Measurements from ENCODE around the gene SLC38A1.

SLC38A1 gene

DNA sequence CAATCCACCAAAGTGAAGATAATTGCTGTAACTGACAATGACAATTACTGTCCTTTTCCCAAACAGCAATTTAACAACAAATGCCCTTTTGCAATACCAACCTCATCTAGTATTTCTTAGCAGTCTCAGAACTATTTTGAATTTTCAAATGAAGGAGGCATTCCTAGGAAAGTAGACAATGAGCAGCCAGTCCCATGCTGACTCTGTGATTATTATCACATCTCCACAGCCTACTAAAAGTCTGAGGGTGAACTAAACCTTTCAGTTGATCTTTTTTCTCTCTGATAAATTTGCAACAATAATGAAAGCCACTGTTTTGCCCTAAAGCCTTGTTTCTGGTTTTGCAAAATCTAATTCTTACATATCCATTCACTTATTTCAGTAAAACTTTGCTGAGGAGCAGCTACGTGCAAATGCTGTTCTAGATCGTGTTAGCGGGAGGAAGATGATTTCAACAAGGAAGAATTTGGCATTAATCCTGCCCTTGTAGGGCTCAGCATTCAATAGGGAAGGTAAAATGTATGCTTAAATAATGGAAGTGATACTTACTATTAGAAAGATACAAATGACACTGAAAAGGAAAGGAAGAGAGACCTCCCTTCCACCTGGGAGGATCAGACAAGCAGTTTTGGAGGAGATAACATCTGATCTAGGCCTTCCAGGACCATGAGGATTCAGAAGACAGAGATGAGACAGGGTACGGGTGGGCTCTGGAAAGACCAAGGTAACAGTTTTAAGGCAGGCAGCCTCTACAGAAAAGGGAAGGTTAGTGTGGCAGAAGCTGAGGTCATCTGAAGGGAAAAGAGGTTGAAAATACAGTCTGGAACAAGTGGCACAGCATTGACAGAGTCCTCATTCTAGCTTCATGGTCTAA, 47.4 kb downstream of the SLC38A1 start:
- H3K4me3 ChIP-seq (ENCODE audit: low read depth, low read length): no peak overlapping the region
- TF ChIP-seq, protein P1, sequence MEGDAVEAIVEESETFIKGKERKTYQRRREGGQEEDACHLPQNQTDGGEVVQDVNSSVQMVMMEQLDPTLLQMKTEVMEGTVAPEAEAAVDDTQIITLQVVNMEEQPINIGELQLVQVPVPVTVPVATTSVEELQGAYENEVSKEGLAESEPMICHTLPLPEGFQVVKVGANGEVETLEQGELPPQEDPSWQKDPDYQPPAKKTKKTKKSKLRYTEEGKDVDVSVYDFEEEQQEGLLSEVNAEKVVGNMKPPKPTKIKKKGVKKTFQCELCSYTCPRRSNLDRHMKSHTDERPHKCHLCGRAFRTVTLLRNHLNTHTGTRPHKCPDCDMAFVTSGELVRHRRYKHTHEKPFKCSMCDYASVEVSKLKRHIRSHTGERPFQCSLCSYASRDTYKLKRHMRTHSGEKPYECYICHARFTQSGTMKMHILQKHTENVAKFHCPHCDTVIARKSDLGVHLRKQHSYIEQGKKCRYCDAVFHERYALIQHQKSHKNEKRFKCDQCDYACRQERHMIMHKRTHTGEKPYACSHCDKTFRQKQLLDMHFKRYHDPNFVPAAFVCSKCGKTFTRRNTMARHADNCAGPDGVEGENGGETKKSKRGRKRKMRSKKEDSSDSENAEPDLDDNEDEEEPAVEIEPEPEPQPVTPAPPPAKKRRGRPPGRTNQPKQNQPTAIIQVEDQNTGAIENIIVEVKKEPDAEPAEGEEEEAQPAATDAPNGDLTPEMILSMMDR (IDR thresholded peaks at IDR 0.05; ENCODE audit: borderline replicate concordance, insufficient read depth, low read depth, low read length): no peak

DNA sequence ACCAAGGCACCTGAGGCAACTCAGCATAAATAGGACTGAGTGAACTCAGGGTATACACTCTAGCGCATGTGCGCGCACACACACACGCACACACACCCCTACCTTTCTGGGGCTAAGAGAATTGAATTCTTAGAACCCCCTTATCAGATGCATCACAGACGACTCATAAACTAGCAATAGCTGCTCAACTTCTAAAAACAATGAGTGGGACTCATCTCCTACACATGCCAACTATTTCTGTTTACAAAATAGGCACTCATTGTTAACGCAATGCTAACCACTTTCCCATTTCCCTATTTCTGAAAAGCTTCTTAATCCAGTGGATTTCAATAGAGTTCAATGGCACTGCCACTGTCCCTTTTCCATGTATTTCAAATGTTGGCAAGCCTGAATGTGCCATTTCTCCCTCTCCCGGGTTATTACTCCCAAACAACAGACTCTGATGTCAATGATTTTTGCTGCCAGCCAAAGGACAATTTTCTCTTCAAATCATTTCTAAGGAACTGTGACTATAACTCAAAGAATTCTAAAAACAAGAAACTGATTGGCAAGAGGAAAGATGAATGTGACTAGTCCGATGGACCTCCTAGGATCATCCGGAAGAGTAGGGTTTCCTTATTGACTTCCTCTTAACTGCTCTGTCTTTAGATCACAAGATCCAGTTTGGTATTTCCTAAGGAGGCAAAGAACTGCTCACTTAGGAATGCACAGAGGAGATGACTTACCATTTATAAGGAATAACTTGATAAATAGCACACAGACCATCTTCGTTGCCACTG, 48.8 kb downstream of the SLC38A1 start:
- H3K4me3 ChIP-seq (ENCODE audit: low read depth, low read length): no peak overlapping the region
- TF ChIP-seq, protein P1 (IDR thresholded peaks at IDR 0.05; ENCODE audit: borderline replicate concordance, insufficient read depth, low read depth, low read length): no peak

DNA sequence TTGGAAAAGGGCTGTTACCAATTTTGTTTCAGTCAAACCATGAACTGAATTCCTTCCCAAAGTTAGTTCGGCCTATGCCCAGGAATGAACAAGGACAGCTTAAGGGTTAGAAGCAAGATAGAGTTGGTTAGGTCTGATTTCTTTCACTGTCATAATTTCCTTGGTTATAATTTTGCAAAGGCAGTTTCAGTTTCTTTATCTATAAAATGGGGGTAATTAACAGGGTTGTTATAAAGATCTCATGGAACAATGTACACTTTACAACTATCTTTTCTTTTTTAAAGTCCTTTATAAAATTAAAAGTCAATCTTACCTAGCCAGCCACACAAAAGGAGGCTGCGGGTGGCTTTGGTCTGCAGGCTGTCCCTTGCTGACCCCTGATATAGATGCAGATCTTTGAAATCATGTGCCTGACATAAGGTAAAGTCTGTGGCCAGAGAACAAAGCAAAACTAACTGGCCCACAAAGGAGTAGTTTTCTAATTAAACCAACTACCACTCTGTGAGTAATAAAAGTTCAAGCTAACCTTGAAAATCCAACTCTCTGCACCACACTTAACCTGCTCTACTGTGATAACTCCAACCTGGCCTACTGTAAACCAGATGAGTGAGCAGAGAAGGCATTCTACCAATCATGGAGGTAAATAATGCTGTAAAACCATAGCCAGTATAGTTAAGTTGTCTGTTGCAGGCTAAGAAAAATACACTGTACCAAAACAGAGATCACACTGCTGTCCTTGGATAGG, 49.5 kb downstream of the SLC38A1 start:
- TF ChIP-seq, protein P1 (IDR thresholded peaks at IDR 0.05; ENCODE audit: borderline replicate concordance, insufficient read depth, low read depth, low read length): no peak
- H3K4me3 ChIP-seq (ENCODE audit: low read depth, low read length): no peak overlapping the region

DNA sequence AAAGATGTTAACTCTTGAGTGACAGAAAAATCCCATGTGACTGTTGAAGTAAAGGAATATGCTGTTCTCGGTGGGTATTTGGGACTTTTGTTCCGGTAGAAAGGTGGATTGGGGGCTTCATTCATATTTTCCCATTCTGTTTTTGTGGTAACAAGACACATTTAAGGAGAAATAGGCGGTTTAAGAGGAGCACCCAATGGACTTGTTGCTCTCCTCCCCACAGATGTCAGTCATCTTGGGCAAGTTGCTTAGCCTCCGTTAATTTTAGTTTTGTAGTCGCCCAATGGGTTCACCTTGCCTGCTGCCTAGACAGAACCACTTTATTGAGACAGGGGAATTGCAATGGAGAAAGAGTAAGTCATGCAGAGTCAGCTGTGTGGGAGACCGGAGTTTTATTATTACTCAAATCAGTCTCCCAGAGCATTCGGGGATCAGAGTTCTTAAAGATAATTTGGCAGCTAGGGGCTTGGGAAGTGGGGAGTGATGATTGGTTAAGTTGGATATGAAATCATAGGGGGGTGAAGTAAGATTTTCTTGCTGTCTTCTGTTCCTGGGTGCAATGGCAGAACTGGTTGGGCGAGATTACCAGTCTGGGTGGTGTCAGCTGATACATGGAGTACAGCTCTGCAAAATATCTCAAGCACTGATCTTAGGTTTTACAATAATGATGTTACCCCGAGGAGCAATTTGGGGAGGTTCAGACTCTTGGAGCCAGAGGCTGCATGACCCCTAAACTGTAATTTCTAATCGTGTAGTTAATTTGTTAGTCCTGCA, 50.3 kb downstream of the SLC38A1 start:
- TF ChIP-seq, protein P1 (IDR thresholded peaks at IDR 0.05; ENCODE audit: borderline replicate concordance, insufficient read depth, low read depth, low read length): no peak
- no peak overlapping the region for H3K4me3 ChIP-seq (ENCODE audit: low read depth, low read length)

DNA sequence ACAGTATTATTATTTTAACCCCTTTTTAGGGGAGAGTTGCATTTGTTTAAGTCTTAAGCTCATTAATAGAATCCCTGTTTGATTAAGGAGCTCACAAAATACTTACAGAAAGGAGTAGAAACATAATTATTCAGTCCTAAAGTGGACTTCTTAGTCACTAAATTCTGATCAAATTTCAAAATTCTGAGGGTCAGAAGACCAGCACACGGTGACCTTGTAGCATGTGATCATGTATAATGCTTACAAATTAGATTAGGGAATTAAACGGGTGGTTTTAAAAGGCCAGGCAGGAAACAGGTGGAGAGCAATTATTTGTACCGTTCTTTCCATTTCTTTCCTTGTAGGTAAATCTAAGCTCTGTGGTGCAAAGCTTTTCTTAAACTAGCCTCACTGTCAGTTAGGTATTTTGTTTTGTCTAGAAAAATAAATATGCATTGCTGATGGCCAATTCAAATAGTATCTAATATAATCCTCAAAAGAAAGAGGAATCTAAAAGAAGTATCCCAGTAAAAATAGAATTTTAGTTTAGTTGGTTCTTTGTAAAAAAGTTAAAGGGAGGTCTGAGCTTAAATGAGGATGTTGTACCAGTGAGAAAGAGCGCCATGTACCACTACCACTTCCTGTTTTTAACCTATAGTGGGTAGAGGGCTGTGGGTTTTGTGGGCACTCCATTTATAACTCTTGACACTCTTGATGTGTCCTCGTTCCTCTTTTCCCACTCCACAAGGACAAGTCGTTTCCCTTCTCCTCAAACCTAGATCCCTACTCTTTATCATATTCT, 51.1 kb downstream of the SLC38A1 start:
- TF ChIP-seq, protein P1 (IDR thresholded peaks at IDR 0.05; ENCODE audit: borderline replicate concordance, insufficient read depth, low read depth, low read length): no peak
- H3K4me3 ChIP-seq (ENCODE audit: low read depth, low read length): no peak overlapping the region
